Hippocampal formation (tissue), 2 donors: ENCODE results near the gene YIPF2.

Experiments
- DNase-seq, 2 donors: peaks; one replicate each; lab custom pipeline; 2025; lab: John Stamatoyannopoulos, UW

The YIPF2 gene

GRCh38 chr19:10874024-10874423 lies 54.4 kb downstream of the YIPF2 start:
- DNase-seq, result no peak

DNA sequence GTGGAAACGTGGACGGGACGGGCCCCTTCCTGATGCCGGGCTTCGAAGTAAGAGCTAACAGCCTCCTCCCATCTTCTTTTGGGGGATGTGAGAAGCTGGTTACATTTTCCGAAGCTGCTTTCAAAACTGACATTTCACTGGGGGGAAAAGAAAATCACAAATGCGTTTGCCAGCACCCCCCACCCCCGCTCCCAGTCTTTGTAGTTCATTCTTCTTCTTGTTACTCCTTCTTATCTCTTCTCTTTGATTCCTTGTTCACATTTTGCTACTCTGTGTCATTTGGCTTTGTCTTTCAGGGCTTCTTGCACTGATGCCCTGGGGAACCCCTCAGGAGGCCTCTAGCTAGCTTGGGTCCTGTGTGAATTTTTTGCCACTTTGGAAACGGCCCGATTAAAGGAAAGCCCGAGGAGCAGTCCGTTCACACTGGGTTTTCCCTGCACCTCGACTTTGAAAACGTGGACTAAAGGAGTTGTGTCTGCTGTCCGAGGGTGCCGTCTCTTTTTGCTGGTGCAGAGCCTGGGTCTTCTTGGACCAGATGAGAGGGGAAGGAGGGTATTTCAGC lies 55.8 kb downstream of the YIPF2 start:
- no peak for DNase-seq
